Glutamatergic neuron (in vitro differentiated cells): ENCODE measurements around the gene UBAC2. TPM values are rescaled to one million over a fixed set of nuclear protein-coding genes. Genes with fewer than 3 reads are reported as not detected.

Source experiments
- DNase-seq: peaks from one replicate; pipeline ENCODE4 v3.0.0; 2022
- H3K27ac Mint-ChIP-seq: one replicate; pipeline ENCODE4 v1.8.0; 2020; ENCODE audit warnings: mild to moderate bottlenecking, mixed read lengths, inconsistent platforms; ENCODE audit not compliant: unreplicated experiment
- H3K27me3 Mint-ChIP-seq: one replicate; pipeline ENCODE4 v1.8.0; 2020; ENCODE audit warnings: mild to moderate bottlenecking, moderate library complexity, mixed read lengths, inconsistent platforms; ENCODE audit not compliant: unreplicated experiment
- H3K36me3 Mint-ChIP-seq: one replicate; pipeline ENCODE4 v1.8.0; 2020; ENCODE audit warnings: mild to moderate bottlenecking, mixed read lengths, inconsistent platforms; ENCODE audit not compliant: unreplicated experiment
- H3K4me1 Mint-ChIP-seq: one replicate; pipeline ENCODE4 v1.8.0; 2020; ENCODE audit warnings: mild to moderate bottlenecking, low read depth, mixed read lengths, inconsistent platforms; ENCODE audit not compliant: unreplicated experiment
- H3K4me3 Mint-ChIP-seq: one replicate; pipeline ENCODE4 v1.8.0; 2020; ENCODE audit warnings: mild to moderate bottlenecking, mixed read lengths, inconsistent platforms; ENCODE audit not compliant: unreplicated experiment
- H3K9me3 Mint-ChIP-seq: one replicate; pipeline ENCODE4 v1.8.0; 2020; ENCODE audit warnings: mild to moderate bottlenecking, moderate library complexity, mixed read lengths, inconsistent platforms; ENCODE audit not compliant: unreplicated experiment
- total RNA-seq: library from RNA; stranded (reverse); fragmentation: NEBNext Ultra II Directional; extraction: Animal tissue kit (Norgen Biotek cat#: 25700); gene quantifications from one replicate; pipeline ENCODE4 v1.2.1, GENCODE V29; 2021; ENCODE audit not compliant: unreplicated experiment
- TF ChIP-seq, protein P1 (sequence below): fragments of 200-600 bp; sonication (generic); IDR thresholded peaks from one replicate; pipeline ENCODE4 v1.5.0; 2021; ENCODE audit not compliant: partially characterized antibody, unreplicated experiment

UBAC2 gene
- total RNA-seq, 1 donor from 2014 or later: 33.3 TPM

DNA sequence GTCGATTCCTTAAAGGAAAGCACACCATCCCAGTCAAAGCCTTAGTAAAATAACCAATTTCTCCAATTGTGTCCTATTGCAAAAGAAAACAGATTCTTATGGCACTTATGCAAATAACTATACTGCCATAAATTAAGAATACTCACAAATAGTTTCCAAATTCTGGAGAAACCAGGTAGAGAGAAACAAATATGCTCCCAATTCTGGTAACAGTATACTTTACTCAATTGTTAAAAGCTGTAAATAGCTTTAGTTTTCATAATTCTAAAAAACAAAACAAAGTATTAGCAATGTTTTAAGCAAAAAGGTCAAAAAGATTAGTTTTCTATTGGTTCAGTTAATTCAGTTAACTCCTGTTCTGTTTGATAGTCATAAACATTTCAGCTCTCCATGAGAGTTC lies 18.2 kb upstream of the UBAC2 start:
- H3K36me3 Mint-ChIP-seq: peaks cover 14% of the 10 kb centered on the region
- no peak overlapping the region for H3K27ac Mint-ChIP-seq
- no peaks in the 10 kb centered on the region for H3K4me1 Mint-ChIP-seq
- no peaks in the 10 kb centered on the region for H3K27me3 Mint-ChIP-seq
- TF ChIP-seq, protein P1, sequence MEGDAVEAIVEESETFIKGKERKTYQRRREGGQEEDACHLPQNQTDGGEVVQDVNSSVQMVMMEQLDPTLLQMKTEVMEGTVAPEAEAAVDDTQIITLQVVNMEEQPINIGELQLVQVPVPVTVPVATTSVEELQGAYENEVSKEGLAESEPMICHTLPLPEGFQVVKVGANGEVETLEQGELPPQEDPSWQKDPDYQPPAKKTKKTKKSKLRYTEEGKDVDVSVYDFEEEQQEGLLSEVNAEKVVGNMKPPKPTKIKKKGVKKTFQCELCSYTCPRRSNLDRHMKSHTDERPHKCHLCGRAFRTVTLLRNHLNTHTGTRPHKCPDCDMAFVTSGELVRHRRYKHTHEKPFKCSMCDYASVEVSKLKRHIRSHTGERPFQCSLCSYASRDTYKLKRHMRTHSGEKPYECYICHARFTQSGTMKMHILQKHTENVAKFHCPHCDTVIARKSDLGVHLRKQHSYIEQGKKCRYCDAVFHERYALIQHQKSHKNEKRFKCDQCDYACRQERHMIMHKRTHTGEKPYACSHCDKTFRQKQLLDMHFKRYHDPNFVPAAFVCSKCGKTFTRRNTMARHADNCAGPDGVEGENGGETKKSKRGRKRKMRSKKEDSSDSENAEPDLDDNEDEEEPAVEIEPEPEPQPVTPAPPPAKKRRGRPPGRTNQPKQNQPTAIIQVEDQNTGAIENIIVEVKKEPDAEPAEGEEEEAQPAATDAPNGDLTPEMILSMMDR: no peak
- no peak overlapping the region for H3K4me3 Mint-ChIP-seq
- H3K9me3 Mint-ChIP-seq: no peaks in the 10 kb centered on the region
- no peak for DNase-seq

DNA sequence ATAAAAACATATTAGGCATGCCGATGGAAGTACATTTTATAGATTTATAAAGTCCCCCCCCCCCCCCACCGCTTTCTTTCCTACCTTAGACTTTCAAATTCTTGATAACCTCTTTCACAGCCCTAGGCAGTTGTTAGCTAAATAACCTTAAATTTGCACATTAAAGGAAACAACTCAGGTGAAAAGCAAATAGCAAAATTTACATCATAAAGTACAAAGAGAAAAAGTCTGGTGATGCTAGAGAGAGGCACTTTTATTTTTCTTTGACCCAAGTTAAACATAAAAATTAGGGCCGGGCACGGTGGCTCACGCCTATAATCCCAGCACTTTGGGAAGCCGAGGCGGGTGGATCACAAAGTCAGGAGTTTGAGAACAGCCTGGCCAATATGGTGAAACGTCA lies 15.0 kb upstream of the UBAC2 start:
- Mint-ChIP-seq H3K4me3 (no peak overlapping the region), H3K27ac (no peak overlapping the region), H3K27me3 (no peaks in the 10 kb centered on the region), H3K4me1 (no peaks in the 10 kb centered on the region), H3K9me3 (no peaks in the 10 kb centered on the region), H3K36me3 (peaks cover 8% of the 10 kb centered on the region)
- TF ChIP-seq, protein P1: no peak
- no peak for DNase-seq

DNA sequence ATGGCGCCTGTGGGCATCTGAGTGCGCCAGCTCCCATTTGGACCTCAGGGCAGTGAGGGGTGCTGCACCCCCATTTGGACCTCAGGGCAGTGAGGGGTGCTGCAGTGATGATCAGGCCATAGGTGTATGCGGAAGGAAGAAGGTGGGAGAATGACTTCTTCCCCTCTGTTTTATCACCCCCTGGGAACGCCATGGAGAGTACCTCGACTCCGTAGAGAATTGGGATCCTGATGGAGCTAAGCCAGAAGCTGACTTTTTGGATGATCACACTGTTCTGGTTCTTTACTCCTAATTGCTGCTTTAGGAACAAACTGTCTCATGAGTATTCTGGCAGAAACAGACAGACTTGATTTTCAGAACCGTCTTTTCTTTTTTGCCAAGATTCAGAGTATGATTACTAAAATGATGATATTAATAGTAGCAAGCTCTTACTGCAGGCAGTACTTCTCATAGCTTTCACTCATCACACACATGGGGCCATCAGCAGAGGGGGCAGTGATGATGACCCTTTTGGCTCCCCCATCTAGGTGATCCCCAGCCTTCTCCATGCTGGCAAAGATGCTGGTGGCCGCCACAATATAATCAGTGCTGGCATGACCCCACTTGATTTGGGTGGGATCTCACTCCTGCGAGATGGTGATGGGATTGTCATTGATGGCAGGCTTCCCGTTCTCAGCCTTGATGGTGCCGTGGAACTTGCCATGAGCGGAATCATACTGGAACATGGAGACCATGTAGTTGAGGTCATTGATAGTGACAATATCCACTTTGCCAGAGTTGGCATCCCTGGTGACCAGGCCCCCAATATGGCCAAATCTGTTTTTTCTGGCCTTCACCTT lies 10.3 kb upstream of the UBAC2 start:
- DNase-seq: no peak
- H3K27ac Mint-ChIP-seq: no peak overlapping the region
- H3K4me1 Mint-ChIP-seq: no peaks in the 10 kb centered on the region
- no peaks in the 10 kb centered on the region for H3K36me3 Mint-ChIP-seq
- no peaks in the 10 kb centered on the region for H3K27me3 Mint-ChIP-seq
- H3K9me3 Mint-ChIP-seq: no peaks in the 10 kb centered on the region
- no peak overlapping the region for H3K4me3 Mint-ChIP-seq
- TF ChIP-seq, protein P1: no peak

DNA sequence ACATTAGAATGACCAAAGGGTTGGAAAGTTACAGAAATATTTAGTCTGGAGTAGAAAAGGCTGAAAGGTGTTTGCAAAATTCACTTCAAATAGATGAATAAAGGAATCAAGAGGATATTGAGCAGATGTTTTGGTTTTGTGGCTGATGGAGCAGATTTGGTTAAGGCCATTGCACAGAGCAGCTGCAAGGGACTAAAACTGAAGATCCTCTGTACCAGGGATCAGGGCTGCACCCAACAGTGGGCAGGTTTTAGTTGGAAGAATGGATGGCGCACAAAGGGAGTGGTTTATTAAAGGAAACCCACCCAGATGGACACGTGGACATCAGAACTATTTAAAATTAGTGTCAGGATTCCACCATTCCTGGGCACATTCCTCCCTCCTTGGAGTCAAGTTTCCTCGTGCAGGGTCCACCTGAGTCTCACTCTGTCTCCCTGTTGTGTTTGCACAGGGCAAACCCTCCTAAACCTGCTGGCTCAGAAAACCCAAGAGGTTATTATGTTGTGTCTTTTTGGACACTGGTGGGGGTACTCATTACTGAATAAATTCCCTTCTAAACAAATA lies 9.2 kb upstream of the UBAC2 start:
- Mint-ChIP-seq H3K36me3 (no peaks in the 10 kb centered on the region), H3K4me3 (no peak overlapping the region), H3K27me3 (no peaks in the 10 kb centered on the region), H3K27ac (no peak overlapping the region), H3K4me1 (no peaks in the 10 kb centered on the region), H3K9me3 (no peaks in the 10 kb centered on the region)
- TF ChIP-seq, protein P1: no peak
- no peak for DNase-seq

DNA sequence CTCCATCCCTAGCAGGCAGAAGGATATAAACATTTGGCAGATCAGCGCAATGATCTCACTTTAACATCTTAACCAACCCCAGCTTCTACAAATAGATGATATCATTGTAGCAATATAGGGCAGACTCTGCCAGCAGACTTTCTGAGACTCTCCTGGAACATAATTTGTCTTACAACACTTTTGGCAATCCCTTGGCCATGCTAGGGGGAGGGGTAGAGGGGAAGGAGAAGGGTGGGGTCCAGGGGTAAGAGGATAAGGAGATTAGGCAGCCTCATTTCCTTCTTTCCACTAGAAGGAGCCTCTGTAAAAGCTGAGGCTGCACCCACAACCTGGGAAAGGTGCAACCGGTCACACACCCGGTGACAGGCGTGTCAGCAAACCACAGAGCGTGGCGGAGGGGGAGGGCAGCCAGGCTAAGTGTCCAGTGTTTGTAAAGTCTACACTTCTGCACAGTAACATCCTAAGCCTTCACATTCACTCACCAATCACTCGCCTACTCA lies 8.7 kb upstream of the UBAC2 start:
- no peaks in the 10 kb centered on the region for H3K4me1 Mint-ChIP-seq
- no peaks in the 10 kb centered on the region for H3K9me3 Mint-ChIP-seq
- TF ChIP-seq, protein P1: no peak
- no peaks in the 10 kb centered on the region for H3K27me3 Mint-ChIP-seq
- DNase-seq: no peak
- H3K27ac Mint-ChIP-seq: no peak overlapping the region
- no peaks in the 10 kb centered on the region for H3K36me3 Mint-ChIP-seq
- H3K4me3 Mint-ChIP-seq: no peak overlapping the region
